NCI-H2029 (cell line): ENCODE data around the gene FMNL2.

Experiments used
- DNase-seq: peaks from one replicate; lab custom pipeline; 2025; lab: John Stamatoyannopoulos, UW

FMNL2 gene

DNA sequence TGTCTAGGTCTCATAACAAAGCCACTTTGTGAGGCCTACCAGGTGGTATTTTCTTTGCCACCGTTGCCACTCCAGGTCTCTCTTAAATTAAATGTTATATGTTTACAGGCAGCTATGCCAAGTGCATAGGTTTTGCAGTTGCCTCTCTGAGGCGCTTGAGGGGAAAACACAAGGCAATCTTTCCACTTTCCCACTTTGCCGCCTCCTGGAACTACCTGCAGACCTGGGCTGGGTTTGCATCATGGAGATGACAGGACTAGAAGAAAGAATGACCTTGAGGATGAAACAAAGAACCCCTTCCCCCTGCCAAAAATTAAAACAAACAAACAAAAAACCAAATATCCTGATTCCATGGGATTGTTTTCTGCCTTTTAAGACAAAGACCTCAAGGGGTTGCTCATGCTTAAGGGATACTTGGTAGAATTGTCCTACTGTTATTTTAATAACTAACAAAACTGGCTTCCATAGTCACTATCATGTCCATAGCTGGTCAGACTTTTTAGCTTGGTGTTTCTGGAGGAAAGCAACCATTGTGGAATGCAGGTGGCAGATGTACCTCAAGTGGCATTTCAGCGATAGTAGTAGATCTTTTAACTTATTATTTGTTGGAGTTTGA is 222.4 kb downstream of the FMNL2 start:
- no peak for DNase-seq

DNA sequence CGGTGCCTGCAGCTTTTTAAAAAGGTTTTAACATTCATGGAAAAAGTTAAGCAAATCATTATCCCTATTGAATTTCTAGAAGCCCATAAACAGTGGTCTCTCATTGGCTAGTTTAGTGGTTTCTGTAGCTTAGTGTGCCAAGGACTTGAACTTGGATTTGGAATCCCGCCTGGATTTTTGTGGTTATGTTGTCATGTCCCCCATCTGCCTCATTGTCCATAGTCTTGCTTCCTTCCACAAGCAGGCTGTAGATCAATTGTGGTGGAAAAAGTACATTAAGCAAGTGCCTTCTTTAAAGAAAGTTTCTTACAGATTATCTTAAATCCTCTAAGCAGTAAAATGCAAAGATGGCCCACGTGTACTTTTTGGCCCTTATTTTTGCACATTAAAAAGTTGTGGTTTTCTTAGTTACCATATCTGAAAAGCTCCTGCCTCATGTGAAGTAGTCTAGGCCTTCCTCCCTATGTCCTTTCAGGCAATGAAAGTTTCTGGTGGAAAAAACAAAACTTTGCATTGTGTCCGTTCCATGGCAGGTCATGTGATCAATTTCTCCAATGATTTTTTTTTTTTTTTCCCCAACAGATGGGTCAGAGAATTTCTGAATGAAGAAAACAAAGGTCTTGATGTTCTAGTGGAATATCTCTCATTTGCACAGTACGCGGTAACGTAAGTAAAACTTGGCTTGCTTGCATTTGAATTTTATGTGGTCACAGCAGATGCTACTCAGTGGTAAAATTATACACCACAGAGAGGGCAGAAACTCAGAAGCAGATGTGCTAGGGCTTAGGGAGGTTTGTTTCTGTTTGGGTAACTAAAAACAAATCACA is 223.4 kb downstream of the FMNL2 start:
- DNase-seq = no peak

DNA sequence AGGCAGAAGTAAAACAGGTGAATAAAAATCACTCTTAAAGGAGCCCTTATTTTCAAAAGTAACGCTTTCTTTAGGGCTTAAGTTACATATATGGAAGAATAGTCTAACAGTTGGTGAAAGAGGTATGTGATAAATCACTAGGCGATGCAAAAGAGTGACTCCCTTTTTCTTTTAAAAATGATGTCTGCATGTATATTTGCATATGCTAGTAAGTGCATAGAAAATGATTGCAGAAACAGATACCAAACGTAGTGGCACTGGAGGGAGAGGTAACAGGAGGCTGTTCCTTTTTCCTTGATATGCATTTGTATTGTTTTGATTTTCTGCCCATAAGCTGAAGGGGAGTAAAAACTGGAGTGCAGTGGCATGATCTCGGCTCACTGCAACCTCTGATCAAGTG is 224.0 kb downstream of the FMNL2 start:
- no peak for DNase-seq

- DNase-seq = no peak
Observed at GRCh38 chr2:152560166-152560565, 225.2 kb downstream of the FMNL2 start.

GRCh38 chr2:152560873-152561595 is 226.1 kb downstream of the FMNL2 start:
- no peak for DNase-seq

DNA sequence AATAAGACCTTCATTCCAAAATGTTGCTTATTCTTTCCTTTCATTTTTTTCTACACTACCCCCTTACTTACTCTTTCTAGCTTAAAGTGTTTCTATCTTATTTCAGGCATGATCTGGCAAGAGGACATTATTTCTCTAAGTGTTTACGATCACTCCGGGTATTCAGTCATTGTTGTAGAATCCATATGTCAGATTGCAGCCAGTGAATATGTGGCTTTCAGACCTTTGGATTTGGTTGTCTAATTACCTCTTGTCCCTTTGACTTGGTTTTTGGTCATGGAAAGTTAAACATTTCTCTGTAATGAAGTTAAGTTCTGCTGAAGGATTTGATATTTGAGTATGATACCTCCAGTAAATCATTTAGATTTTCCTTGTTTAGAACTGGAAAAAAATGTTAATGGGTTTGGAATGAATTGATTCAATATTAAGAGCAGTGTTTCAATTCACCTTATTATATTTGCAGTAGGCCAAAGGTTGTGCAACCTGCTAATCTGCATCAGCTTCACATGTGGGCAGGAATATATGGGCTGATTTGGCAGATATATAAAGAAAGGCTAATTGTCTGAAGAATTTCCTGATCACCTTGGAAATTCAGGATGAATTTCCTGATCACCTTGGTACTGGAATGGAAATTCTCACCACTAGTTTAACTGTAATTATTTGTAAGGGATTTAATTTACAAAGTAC is 227.4 kb downstream of the FMNL2 start:
- DNase-seq = no peak

DNA sequence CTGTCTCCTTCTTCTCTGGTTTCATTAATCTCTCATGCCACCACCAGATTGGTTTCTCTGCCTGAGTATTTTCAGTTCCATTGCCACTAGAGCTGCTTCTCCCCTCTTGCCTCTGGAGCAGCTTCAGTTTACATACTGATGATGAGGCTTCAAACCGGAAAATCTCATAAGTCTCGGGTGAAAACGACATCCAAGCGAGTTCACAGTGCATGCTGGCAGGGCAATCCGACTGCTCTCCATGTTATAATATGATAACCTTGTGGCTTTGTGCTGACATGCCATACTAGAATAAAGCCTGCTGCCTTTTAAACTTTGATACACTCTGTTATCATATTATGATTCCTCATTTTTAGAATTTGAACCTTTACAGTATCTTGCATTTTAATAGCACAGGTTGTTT is 228.8 kb downstream of the FMNL2 start:
- no peak for DNase-seq

- DNase-seq = no peak
Observed at GRCh38 chr2:152564754-152565551, 230.0 kb downstream of the FMNL2 start.

- DNase-seq = no peak
Observed at GRCh38 chr2:152565884-152566727, 231.1 kb downstream of the FMNL2 start.

DNA sequence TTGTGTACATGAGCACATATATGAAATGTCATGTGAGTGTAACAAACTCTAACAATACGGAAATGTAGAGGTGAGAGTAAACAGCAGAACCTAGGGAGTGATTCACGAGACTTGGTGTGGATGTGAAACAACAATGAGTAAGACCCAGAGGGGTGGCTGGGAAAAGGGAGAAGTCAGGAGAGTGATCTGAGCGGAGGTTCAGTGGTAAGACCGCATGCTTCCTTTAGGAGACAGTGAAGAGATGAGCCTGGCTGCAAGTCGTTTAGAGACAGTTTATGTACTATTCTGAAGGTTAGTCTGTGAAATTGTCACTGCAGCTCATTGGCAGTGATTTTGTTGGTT is 231.7 kb downstream of the FMNL2 start:
- no peak for DNase-seq

DNA sequence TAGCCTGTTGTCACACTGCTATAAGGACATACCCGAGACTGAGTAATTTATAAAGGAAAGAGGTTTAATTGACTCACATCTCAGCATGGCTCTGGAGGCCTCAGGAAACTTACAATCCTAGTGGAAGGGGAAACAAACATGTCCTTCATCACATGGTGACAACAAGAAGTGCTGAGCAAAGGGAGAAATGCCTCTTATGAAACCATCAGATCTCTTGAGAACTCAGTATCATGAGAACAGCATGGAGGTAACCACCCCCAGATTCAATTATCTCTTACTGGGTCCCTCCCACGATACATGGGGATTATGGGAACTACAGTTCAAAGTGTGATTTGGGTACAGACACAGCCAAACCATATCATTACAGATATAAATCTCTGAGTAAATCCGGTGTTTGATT is 233.6 kb downstream of the FMNL2 start:
- DNase-seq = no peak

- DNase-seq = no peak
Observed at GRCh38 chr2:152569186-152569585, 234.2 kb downstream of the FMNL2 start.

GRCh38 chr2:152571048-152571766 is 236.2 kb downstream of the FMNL2 start:
- no peak for DNase-seq

GRCh38 chr2:152572031-152572430 is 237.1 kb downstream of the FMNL2 start:
- no peak for DNase-seq

DNA sequence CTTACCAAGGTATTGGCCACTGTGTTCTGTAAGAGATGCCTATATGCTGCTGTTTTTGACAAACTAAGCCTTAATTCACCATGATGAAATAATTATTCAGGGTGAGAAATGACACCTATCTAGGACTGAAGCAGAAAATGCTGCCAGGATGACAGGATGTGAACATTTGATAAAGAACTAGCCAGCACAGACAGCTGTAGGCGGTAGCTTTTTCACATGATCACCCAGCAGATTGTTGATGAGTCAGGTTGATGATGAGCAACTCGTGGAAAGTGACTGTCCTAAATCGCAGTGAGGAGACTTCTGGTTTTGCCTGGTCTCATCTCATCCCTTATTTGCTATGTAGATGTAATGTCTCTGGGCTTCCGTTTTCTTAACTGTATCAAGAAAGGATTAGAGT is 238.2 kb downstream of the FMNL2 start:
- no peak for DNase-seq

DNA sequence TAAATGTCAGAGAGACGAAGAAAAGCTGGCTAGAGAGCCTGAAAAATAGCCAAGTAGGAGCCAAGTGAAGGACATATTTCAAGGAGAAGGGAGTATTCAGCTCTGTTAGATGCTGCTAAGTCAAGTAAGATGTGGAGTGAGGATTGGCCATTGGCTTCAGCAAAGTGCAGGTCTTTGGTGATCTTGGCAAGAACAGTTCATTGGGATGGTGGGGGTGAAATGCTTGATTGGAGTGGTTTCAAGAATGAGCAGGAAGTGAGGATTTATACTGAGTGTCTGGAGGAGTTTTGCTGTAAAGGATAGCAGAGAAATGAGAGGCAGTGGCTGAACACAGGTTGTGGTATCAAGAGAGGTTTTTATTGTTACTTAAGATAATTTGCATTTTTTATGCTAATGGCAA is 242.6 kb downstream of the FMNL2 start:
- DNase-seq = no peak

- no peak for DNase-seq
Observed at GRCh38 chr2:152578573-152578972, 243.6 kb downstream of the FMNL2 start.

DNA sequence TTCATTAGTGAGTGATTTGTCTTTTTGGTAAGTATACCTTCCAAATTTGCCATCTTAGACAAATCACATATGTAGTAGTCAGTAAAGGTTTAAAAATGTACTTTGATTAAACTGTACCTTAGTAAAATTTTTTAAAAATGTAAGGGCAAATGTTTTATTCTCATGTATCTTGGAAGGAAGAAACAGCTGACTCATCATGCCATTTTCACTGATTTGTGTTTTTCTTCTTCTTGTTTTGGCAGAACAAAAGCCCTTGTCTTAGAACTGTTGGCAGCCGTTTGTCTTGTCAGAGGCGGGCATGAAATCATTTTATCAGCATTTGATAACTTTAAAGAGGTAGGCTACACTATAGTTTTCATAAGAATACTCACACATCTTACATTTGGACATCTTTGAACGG is 245.7 kb downstream of the FMNL2 start:
- DNase-seq = no peak

- no peak for DNase-seq
Observed at GRCh38 chr2:152581360-152581759, 246.4 kb downstream of the FMNL2 start.

DNA sequence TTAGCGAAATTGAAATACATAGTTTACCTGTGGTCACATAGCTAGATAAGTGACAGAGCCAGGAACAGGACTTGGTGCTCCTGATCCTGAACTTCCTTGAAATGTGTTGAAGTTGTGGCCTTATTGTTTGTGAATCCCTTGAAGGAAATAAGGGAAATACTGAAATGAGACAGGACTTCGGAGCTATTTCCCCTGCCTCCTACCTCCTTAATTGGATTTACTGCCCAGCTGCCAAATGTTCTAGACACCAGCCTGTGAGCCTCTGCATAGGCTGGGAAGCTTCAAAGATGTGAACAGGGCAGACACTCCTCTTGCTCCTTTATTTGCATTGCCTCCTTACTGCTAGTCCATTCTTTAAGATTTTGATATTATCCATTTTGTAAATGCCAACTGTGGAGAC is 247.1 kb downstream of the FMNL2 start:
- no peak for DNase-seq
